ENCODE results near the gene PIP.
"Not testable (repeated sequence)": the region's sequence is repeated elsewhere in the genome, so short reads cannot be mapped to it uniquely, and the experiment has no call there.

Gene PIP

DNA sequence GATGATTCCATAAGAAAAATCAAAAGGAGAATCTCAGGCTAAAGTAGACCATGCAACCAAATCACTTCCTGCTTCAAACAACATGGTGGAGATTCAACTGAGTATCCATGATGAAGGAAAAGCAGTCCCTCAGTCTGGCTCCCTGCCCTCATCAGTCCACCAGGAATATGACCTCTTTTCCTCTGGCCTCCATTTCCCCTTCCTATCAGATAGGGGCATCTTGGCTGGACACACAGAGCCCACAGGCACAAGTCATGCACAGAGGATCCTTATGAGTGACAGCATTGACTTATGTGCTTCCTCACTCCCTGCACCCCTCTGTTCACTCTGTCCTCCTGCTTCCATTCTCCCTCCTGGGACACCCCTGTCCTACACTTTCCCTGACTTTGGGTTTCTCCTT, 16.8 kb downstream of the PIP start:
- no peak for TF ChIP-seq ZFX (IDR thresholded peaks at IDR 0.05)
- TF ChIP-seq, protein P1, sequence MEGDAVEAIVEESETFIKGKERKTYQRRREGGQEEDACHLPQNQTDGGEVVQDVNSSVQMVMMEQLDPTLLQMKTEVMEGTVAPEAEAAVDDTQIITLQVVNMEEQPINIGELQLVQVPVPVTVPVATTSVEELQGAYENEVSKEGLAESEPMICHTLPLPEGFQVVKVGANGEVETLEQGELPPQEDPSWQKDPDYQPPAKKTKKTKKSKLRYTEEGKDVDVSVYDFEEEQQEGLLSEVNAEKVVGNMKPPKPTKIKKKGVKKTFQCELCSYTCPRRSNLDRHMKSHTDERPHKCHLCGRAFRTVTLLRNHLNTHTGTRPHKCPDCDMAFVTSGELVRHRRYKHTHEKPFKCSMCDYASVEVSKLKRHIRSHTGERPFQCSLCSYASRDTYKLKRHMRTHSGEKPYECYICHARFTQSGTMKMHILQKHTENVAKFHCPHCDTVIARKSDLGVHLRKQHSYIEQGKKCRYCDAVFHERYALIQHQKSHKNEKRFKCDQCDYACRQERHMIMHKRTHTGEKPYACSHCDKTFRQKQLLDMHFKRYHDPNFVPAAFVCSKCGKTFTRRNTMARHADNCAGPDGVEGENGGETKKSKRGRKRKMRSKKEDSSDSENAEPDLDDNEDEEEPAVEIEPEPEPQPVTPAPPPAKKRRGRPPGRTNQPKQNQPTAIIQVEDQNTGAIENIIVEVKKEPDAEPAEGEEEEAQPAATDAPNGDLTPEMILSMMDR (conservative IDR thresholded peaks at IDR 0.05): no peak
- no peak overlapping the region for H3K27ac ChIP-seq

DNA sequence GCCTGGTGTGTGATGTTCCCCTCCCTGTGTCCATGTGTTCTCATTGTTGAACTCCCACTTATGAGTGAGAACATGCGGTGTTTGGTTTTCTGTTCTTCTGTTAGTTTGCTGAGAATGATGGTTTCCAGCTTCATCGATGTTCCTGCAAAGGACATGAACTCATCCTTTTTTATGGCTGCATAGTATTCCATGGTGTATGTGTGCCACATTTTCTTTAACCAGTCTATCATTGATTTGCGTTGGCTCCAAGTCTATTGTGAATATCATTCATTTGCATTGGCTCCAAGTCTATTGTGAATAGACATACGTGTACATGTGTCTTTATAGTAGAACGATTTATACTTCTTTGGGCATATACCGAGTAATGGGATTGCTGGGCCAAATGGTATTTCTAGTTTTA, 18.8 kb downstream of the PIP start:
- H3K27ac ChIP-seq: not testable (repeated sequence)

DNA sequence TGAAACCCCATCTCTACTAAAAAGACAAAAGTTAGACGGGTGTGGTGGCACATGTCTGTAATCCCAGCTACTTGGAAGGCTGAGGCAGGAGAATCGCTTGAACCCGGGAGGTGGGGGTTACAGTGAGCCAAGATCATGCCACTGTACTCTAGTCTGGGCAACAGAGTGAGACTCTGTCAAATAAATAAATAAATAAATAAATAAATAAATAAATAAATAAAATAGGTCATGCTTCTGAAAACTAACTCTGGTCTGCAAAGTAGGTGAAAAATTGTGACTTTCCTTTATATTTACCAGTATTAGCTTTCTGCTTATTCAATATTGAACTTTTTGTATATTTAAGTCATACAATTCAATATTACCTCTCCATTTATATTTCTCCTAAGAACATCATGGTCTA, 26.7 kb downstream of the PIP start:
- H3K27ac ChIP-seq: not testable (repeated sequence)

DNA sequence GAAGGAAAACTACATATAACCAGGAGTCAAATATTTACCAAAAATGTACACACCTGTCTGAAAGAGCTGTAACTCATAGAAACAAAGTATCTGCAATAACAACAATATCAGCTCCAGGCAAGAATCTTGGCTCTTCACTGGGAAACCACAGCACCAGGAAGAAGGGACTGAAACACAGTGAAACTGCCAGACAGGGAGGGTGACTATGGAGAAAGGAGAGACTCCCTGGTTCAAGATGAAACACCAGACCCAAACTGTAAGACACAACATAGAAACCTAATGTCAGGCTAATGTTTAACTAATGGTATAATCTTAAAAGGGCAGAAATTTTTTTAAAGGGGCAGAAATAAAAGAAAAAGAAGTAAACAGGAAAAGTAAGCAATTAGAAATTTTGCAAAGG, 39.8 kb downstream of the PIP start:
- H3K27ac ChIP-seq: no peak overlapping the region
- TF ChIP-seq ZFX (IDR thresholded peaks at IDR 0.05): no peak
- TF ChIP-seq, protein P1 (conservative IDR thresholded peaks at IDR 0.05): no peak

DNA sequence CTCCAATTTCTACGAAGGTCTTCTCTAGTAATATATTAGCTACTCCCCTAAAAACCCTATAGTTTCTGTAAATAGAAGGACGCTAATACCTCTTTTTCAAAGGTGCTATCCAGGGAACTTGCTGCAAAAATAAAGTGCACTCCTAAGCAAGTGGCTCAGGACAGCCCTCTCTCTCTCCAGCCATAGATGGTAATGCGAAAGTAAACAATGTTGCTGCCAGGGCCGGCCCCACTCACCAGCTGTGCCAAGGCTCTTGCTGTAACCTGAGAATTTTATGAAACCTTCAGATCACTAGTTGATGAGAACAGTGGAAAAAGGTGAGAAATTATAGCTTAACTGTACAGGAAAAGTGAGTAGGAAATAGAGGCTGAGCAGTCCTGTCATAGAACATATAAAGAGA, 40.5 kb downstream of the PIP start:
- TF ChIP-seq, protein P1 (conservative IDR thresholded peaks at IDR 0.05): no peak; the same call in none of the 2 replicates
- no peak for TF ChIP-seq ZFX (IDR thresholded peaks at IDR 0.05)
- no peak overlapping the region for H3K27ac ChIP-seq

DNA sequence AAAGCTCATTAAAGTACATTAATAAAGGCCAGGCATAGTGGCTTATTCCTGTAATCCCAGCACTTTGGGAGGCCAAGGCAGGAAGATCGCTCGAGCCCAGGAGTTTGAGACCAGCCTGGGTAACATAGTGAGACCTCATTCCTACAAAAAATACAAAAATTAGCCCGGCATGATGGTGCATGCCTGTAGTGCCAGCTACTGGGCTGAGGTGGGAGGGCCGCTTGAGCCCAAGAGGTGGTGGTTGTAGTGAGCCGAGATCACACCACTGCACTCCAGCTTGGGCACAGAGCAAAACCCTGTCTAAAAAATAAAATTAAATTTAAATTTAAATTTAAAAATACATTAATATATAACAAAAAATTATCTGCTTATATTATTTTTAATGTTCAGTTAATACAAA, 44.3 kb downstream of the PIP start:
- H3K27ac ChIP-seq: no peak overlapping the region
- TF ChIP-seq ZFX (IDR thresholded peaks at IDR 0.05): no peak
- TF ChIP-seq, protein P1 (conservative IDR thresholded peaks at IDR 0.05): no peak

DNA sequence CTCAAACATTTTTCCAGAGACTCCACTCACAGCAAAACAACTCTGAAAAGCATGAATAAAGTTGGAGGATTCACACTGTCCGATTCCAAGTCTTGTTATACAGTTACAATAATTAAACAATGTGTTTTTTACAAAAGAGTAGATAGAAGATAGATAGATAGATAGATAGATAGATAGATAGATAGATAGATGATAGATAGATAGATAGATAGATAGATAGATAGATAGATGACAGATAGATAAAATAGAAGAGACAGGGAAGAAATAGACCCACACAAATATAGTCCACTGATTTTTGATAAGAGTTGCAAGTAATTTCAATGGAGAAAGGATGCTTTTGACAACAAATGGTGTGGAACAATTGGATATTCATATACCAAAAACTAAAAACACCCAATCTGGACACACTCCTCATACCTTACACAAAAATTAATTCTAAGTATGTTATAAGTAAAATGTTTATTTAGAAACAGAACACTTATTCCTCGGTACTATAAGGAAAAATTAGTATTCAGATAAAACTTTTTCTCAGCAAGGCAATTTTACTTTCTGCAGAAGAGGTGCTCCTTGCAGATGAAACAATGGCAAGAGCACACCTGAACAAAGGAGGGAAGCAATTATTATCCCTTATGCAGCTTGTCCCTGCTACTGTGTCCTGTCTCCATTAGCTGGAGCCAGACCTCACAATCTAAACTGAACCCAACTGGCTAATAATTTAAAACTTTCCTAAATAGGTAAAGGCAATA, 45.7 kb downstream of the PIP start:
- no peak for TF ChIP-seq ZFX (IDR thresholded peaks at IDR 0.05)
- TF ChIP-seq, protein P1 (conservative IDR thresholded peaks at IDR 0.05): no peak
- no peak overlapping the region for H3K27ac ChIP-seq

DNA sequence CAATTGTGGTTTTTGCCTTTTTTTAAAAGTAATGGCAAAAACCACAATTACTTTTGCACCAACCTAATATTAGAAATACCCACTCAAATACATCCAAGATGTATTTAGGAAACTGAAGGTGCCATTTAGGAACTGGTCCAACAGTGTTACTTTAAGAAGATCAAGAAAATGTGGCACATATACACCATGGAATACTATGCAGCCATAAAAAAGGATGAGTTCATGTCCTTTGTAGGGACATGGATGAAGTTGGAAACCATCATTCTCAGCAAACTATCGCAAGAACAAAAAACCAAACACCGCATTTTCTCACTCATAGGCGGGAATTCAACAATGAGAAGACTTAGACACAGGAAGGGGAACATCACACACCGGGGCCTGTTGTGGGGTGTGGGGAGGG, 48.9 kb downstream of the PIP start:
- H3K27ac ChIP-seq: not testable (repeated sequence)

DNA sequence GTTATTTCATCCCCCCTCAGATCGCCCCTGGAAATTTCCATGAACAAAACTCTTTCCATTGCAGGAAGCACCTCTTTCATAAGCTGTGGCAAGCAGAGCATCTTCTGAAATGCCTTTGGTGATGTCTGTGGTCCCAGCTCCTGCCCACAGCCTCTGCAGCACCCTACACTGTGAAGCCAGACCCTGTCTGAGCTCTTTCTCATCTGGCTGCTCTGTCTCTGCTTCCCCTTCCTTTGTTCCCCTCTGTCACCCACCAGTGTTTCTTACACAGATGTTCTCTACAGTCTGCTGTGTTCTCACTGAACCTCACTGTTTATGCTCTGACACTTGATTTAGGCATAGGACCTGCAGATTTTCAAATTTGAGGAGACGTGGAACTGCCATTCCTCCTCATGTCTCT, 49.5 kb downstream of the PIP start:
- H3K27ac ChIP-seq: no peak overlapping the region
- TF ChIP-seq, protein P1 (conservative IDR thresholded peaks at IDR 0.05): no peak
- TF ChIP-seq ZFX (IDR thresholded peaks at IDR 0.05): no peak

All from C4-2B (cell line).